GM20431 (cell line): Measurements from ENCODE around the gene NDE1.
"Not testable (repeated sequence)": the region's sequence is repeated elsewhere in the genome, so short reads cannot be mapped to it uniquely, and the experiment has no call there.

Source experiments
- in situ Hi-C: fragments of 300-500 bp; cut with MseI, MboI; formaldehyde crosslinking; loops from one replicate; pipeline ENCODE4 v1.15.0; 2020; ENCODE audit warnings: low sequenced_read_pairs; ENCODE audit not compliant: unreplicated experiment

Gene NDE1

DNA sequence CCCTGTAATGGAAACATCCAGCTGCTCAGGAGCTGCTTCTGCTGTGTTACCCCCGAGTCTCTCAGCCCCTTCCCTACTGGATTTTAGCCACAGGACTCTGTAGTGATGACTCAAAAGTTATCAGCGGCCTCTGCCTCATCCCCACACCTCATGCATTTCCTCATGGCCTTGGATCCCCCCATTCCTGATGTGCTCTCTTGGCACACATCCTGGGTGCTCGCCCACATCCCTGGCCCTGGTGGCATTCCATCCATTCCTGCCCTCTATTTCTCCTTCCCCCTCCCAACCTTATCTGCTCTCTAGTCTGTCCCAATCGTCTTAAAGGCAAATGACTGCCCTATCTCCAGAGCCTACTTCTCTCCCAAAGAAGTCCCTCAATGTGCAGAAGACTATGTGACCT is 31.7 kb upstream of the NDE1 start:
- in situ Hi-C loops: no loop called here

DNA sequence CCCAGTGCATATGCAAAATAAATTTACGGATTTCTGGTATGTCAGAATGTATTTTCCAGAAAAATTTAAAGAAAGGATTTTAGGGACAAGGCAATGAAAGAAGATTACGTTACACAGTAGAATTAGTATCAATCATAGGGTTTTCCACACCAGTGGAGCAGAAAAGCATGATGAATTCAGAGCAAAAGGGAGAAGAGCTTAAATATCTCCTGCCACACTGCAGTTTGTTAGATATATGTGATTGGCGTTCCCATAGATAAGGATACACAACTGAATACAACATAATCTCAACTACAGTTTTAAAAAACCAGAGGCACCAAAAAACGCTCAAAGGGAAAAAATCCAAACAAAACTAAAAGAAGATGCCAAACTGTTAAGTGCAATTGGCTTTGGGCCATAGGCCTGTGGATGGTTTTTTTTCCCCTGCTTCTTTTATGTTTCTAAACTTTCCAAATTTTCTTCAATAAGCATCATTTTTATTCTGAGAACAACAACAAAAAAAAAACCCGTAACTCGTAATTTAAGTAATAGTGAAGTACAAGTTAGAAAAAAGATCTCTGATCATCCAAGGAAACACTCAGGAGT is 29.3 kb upstream of the NDE1 start:
- in situ Hi-C loops: no loop called here

DNA sequence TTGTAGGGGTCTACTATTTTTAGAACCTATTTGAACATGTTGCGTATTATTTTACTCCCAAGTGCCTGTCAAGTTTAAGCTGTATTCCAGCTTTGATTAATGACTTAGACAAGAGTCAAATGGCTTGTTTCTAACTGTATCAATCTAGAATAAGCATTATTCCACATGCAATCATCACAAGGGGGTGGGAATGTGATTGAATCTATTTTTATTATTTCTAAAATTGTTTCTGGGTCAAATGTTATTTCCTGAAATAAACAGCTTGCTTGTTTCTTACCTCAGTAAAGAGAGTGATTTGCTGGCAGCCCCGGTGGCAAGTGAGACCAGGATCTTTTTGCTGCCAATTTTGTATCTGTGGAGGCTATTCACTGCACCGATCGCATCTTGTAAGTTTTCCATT is 28.6 kb upstream of the NDE1 start:
- in situ Hi-C loops: no loop called here

DNA sequence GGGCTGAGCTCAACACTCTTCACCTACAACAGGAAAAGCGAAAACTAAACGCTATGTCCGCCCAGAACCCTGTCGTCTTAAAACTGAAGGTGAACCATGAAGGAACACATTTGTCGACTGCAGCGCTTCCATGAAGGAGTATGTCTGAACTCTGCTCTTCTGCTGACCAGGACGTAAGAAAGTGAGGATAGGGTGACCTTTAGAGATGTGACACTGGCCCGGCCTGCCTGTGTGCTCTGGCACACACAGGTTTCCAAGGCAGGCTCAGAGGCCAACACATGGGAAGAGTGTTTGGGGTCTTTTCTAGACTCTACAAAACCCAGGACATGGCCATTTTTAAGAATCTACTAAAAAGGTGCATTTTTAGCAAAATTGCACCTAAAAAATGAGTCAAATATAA is 28.2 kb upstream of the NDE1 start:
- in situ Hi-C loops: no loop called here

DNA sequence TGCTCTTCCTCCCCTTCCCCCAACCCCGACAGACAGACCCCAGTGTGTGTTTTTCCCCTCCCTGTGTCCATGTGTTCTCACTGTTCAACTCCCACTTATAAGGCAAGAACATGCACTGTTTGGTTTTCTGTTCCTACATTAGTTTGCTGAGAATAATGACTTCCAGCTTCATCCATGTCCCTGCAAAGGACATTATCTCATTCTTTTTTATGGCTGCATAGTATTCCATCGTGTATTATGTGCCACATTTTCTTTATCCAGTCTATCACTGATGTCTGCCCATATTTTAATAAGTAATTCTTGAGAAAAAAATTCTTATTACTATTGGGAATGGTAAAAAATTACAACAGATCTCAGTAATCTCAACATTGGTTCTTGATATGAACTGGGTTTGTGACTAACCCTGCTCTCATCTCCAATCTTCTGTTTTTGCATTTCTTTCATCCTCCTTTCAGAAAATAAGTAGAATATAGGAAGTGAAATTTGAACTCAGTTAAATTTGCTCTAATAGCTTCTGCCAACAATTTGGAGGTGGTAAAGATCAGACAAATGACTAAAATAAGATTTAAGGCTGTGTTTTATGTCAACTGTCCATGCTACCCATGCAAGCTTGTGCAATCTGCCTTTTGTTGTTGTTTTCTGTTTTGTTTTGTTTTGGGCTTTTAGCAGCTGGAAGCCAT is 18.2 kb upstream of the NDE1 start:
- in situ Hi-C loops: no loop called here

DNA sequence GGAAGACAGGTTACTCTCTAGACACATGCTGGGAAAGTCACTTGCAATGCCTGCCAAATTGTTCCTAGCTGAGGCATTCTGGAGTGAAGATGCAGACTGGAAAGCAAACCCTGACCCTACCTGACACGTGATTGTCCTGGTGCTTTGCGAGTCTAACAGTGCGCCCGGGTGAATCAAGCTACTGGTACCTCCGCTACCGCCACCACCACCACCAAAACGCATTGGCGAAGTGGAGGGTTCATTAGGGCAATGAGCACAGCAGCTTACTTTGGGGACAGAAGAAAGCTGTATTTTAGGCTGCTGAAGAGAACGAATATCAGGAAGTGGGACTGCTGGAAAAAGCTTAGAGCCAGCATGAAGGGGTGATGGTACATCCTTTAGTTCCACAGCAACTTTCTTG is 14.1 kb upstream of the NDE1 start:
- in situ Hi-C loops: no loop called here

DNA sequence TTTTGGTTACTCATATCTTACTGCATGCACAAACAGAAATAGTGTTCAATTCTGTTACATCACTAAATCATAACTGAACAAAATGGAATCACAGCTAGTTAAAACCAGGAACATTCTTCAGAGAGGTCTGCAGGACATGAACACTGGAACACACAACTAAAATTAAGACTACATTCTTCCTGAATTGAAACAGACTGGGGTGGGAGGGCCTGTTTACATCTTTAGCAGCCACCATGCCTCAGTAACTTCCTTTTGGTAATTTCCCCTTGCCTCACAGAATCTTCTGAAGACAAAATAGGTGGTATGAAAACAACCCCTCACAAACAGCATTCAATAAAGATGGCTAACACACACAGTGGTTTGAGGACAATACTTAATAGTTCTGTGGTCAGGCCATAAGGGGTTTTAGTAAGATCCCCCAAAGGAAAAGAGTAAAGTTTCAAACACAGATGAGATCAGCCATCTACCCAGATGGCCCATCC is 13.6 kb upstream of the NDE1 start:
- in situ Hi-C loops: no loop called here

DNA sequence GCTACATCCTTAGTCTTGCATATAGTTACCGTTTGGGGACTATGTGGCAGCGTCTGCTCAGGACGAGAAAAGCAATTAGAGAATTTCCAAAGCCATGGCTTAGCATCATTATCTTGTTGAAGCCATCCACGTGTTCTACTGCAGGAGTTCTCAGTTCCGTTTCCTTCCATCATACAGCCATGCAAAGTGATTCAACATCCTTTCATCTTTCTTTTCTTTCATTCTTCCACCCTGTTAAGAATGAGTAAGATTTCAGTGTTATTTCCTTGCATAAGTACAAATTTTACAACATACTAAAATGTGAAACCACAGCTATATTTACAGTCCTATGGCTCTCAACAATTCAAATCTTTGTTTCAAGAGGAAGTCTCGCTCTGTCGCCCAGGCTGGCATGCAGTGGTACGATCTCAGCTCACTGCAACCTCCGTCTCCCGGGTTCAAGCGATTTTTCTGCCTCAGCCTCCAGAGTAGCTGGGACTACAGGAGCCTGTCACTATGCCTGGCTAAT is 10.9 kb upstream of the NDE1 start:
- in situ Hi-C loops: no loop called here

DNA sequence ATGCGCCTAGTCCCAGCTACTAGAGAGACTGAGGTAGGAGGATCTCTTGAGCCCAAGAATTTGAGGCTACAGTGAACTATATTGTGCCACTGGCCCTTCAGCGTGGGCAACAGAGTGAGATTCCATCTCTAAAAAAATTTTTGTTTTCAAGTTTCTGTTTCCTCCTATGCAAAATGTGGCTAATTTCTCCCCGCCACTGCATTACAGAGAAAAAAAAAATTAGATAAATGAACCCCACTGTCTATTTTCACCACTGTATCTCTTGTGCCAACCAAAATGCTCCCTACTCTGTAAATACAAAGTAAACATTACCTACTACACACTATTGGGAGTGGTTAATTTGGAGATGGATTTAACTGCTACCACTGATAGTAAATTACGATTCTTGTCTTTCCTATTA is 9.1 kb upstream of the NDE1 start:
- in situ Hi-C loops: no loop called here

DNA sequence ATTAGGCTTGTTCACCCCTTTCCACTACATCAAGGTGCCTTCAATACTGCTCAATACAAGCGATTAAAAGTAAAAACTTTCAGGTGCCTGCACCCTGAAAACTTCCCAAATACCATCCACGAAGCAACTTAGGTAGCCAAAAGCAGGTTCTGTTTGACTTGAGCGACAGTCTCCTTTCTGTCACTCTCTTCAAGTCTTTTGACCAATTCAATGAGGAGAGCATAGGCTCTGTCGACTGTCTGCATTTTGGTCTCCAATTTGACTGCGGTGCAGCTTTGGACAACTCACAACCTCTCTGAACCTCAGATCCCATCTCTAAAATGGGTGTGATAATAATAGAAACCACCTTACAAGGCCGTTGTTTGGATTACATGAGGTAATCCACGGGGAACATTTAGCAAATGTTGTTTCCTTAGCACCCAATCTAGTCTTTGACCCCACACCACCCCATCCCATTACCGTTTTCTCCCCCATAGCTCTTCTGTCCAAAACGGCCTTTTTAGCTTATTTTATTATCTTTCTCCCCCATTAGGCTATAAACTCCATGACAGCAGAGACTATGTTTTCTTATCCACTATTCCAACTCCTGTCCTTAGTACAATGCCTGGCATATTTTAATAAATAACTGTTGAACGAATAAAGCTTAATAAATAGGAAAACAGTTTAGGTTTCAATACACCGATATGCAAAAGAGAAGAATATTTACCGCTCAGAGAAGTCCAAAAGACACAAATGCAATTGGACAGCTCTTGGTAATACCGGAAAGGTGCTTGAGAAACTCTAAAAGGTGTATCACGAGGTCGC is 8.1 kb upstream of the NDE1 start:
- in situ Hi-C loops: no loop called here

DNA sequence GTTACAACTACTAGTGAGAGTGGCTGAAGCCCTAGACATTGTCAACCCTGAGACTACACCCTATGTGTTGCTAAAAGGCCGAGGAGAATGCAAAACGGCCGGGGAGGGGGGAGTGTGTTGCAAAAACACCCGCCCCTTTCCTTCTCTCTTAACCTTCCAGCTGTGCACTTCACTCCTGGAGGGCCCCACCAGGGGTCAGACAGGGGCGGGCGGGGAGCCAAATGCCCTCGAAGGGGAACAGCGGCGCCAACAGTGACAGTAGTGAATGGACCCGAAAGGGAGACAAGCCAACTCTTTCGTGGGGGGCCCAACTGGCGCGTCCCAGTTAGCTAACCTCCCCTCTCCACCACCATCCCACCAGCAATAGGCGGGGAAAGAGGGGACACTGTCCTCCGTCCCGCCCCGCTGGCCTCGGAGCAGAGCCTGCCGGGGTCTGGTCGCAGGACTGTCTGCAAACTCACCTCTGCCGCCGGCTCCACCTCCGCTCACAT is 7.4 kb upstream of the NDE1 start:
- in situ Hi-C loops: no loop called here

DNA sequence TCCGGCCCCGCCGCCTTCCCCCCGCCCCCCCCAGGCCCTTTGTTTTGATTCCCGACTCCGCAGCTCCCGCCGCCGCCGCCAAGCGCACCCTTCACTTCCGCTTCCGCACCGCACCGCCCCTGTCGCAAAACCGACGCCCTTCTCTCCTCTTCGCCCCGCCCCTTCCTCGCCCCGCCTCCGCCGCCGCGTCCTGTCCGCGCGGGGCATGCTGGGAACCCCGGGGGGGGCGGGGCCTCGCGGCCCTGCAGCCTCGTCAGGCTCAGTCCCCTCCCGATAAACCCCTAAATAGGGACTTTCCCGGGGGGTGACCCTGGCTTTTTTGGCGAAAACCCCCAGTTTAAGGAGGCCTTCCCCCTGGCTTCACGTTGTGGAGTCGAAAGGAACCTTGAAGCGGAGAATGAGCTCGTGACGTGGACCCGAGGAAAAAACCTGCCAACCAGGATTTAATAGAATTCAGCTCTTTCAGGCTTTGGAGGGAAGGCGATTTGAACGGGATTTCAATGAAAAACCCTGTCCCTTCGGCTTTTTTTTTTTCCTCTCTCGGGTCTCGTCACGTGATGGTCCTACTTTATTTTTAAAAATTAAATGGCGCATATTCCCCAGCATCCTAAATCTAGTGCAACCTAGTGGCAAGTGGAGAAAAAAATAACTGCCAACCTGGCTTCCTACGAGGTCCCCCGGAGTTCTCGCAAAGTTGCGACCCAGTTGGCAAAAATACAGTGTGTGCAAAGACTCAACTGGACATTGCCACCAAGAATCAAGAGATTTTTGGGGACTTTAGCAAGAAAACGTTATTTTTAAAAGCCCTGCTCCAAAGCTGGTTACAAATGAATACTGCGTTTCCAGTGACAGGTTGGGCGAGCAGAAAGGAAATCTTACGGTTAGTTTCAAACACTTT is 6.7 kb upstream of the NDE1 start, which contains the start of gene MARF1:
TSS of gene MARF1 (minus strand) at position 107 of the 898 bp plus-strand sequence. CDS start 3,921 bp downstream, outside the sequence.
- in situ Hi-C loops: no loop called here

DNA sequence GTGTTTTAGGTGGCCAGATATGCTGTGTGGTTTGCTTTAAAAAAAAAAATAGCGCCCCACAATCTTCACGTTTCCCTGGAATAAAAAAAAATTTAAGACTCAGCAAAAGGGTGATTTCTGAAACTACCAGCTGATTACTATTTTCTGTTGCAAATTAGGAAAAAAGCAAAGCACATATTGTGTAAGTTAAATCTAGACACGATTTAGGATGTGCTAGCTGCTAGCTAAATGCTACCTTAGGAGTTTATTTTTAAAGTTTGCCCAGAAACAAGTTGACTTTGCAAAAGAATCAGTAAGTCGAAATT is 6.1 kb upstream of the NDE1 start:
- in situ Hi-C loops: no loop called here

DNA sequence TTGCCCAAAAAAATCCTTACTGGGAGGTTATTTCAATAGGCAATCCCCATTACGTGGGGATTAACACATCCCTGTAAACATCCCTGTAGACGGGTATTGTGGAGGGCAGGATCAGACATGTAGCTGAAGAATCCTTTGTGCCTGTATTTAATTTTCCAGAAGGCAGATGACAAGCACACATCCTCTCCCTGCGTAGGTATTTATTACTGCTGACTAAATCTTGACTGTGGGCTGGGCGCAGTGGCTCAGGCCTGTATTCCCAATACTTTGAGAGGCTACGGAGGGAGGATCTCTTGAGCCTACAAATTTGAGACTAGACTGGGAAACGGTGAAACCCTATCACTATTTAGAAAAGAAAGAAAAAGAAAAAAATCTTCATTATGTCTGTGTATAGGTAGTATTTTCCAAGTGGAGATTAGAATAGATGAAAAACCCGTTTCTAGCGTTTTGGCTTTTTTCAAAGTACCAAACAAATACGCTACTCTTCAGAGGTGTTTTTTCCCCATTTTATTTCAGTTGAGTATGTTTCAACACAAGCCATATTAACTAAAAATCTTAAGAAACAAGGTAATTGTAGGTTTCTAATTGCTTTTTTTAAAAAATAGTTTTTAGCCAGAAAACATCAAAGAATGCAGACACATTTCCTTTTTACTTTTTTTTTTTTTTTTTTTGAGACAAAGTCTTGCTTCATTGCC is 5.6 kb upstream of the NDE1 start:
- in situ Hi-C loops: no loop called here

DNA sequence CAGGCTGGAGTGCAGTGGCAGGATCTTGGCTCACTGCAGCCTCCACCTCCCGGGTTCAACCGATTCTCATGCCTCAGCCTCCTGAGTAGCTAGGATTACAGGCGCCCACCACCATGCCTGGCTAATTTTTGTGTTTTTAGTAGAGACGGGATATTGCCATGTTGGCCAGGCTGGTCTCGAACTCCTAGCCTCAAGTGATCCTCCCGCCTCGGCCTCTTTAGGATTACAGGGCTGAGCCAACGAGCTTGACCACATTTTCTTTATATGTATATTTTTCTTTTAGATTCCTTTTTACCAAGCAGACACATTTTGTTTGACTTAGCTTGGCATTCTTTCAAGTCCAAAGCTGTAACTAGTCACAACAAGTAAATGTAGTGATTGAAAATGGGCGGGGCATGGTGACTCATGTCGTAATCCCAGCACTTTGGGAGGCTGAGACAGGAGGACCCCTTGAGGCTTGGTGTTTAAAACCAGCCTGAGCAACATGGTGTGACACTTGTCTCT is 5.0 kb upstream of the NDE1 start:
- in situ Hi-C loops: not testable (repeated sequence)

DNA sequence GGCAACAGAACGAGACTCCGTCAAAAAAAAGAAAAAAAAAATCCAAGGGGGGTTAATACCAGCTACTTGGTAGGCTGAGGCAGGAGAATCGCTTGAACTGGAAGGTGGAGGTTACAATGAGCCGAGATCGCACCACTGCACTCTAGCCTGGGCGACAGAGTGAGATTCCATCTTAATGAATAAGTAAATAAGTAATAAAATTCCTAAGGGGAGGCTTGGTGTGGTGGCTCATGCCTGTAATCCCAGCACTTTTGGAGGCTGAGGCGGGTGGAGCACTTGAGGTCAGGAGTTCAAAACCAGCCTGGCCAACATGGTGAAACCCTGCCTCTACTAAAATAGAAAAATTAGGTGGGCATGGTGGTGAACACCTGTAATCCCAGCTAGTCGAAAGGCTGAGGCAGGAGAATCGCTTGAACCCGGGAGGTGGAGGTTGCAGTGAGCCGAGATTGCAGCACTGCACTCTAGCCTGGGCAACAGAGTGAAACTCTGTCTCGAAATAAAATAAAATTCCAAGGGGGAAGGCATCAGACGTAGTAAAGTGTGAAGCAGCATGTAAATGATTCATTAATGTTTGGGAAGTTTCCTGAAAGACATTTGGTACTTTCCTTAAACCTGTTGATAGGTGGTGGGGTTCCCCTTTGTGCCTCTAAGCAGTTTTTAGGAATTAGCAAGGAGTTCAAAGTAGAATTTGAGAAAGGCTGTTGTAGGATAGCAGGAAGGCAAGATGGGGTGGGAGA is 3.3 kb upstream of the NDE1 start:
- in situ Hi-C loops: not testable (repeated sequence)

DNA sequence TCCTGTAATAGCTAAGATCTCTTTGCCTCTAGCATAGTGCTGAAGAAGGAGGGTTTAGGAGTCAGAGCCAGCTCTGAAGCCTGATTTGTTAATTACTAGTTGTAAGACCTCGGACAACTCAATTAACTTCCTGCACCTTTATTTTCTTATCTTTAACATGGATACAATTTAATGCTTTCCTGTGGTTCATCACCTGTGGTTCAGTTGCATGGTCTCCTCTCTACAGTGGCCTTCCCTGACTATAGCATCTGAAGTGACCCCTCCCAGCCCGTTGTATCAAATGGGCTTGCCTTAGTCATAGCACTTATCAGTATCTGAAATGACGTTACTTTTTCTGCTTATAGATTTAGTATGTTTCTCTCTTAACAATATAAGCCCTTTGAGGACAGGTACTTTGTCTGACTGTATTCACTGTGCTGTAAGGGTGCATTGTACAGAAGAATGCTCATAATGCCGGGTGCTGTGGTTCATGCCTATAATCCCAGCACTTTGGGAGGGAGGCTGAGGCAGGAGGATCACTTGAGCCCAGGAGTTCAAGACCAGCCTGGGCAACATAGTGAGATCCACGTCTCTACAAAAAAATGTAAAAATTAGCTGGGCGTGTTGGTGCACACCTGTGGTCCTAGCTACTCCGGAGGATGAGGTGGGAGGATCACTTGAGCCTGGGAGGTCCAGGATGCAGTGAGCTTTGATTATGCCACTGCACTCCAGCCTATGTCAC is 2.6 kb upstream of the NDE1 start:
- in situ Hi-C loops: no loop called here

DNA sequence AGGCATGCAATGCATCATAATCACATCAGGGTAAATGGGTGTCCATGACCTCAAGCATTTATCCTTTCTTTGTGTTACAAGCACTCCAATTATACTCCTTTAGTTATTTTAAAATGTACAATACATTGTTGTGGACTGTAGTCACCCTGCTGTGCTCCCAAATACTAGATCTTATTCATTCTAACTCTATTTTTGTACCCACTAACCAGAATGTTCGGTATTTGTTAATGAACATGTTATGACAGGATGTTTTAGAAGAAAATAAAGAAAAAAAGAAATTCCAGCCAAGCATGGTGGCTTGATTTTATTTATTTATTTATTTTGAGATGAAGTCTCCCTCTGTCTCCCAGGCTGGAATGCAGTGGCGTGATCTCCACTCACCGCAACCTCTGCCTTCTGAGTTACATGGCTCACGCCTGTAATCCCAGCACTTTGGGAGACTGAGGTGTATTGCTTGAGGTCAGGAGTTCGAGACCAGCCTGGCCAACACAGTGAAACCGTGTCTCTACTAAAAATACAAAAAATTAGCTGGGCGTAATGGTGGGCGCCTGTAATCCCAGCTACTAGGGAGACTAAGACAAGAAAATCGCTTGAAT is 1.8 kb upstream of the NDE1 start:
- in situ Hi-C loops: no loop called here
